Hematopoietic multipotent progenitor cell (in vitro differentiated cells): ENCODE data around the gene ZNF714. TPM values are rescaled to one million over a fixed set of nuclear protein-coding genes. Genes with fewer than 3 reads are reported as not detected.
"Not testable (repeated sequence)": the region's sequence is repeated elsewhere in the genome, so short reads cannot be mapped to it uniquely, and the experiment has no call there.

Experiments
- DNase-seq, 3 donors: peaks; one replicate each; pipeline ENCODE4 v3.0.0-alpha.2; 2011 to 2015; ENCODE audit warnings: low read depth in 2 of 3, low spot score in 2 of 3
- total RNA-seq: library from RNA; depleted of rRNA; stranded (reverse); fragments of >200 nt; gene quantifications from one replicate; pipeline ENCODE4 v1.2.3, GENCODE V29; 2012

The ZNF714 gene
- total RNA-seq, 1 donor: 10.8 TPM

GRCh38 chr19:21128901-21129698, 47.1 kb downstream of the ZNF714 start:
- peak in 2 of 3 donors; percentile 9 to 20 for DNase-seq

- no peak for DNase-seq
Measured at GRCh38 chr19:21130097-21130775, 48.2 kb downstream of the ZNF714 start.

- no peak for DNase-seq
Measured at GRCh38 chr19:21133633-21134032, 51.6 kb downstream of the ZNF714 start.

- DNase-seq: no peak
Measured at GRCh38 chr19:21134934-21135366, 52.9 kb downstream of the ZNF714 start.

- no peak for DNase-seq
Measured at GRCh38 chr19:21135433-21135832, 53.4 kb downstream of the ZNF714 start.

GRCh38 chr19:21138130-21138529, 56.1 kb downstream of the ZNF714 start:
- no peak for DNase-seq

- not testable (repeated sequence) for DNase-seq
Measured at GRCh38 chr19:21141006-21141405, 59.0 kb downstream of the ZNF714 start.

GRCh38 chr19:21141787-21142464, 59.9 kb downstream of the ZNF714 start, which contains the start of gene ZNF431:
TSS of gene ZNF431 (plus strand) at chr19:21142040. CDS start at chr19:21142184, 144 bp downstream.
- peak; percentile 67 to 97 (median 92) for DNase-seq

- no peak for DNase-seq
Measured at GRCh38 chr19:21143428-21143827, 61.4 kb downstream of the ZNF714 start.

GRCh38 chr19:21143854-21144253, 61.9 kb downstream of the ZNF714 start:
- DNase-seq: no peak

GRCh38 chr19:21147540-21147939, 65.5 kb downstream of the ZNF714 start:
- no peak for DNase-seq

GRCh38 chr19:21148681-21149080, 66.7 kb downstream of the ZNF714 start:
- no peak for DNase-seq

GRCh38 chr19:21149877-21150276, 67.9 kb downstream of the ZNF714 start:
- DNase-seq: no peak

- no peak for DNase-seq
Measured at GRCh38 chr19:21151460-21151859, 69.5 kb downstream of the ZNF714 start.

- DNase-seq: no peak
Measured at GRCh38 chr19:21158523-21159135, 76.6 kb downstream of the ZNF714 start.

GRCh38 chr19:21164541-21164940, 82.5 kb downstream of the ZNF714 start:
- DNase-seq: no peak

GRCh38 chr19:21166436-21166835, 84.4 kb downstream of the ZNF714 start:
- no peak for DNase-seq
